ENCODE data around the gene OPRD1. TPM values are rescaled to one million over a fixed set of nuclear protein-coding genes. Genes with fewer than 3 reads are reported as not detected.
"Not testable (repeated sequence)": the region's sequence is repeated elsewhere in the genome, so short reads cannot be mapped to it uniquely, and the experiment has no call there.

The OPRD1 gene
- total RNA-seq, 1 donor, result not detected

GRCh38 chr1:28790377-28791035 is 21.5 kb upstream of the OPRD1 start:
- no peaks in the 10 kb centered on the region for H3K27me3 ChIP-seq (ENCODE audit: insufficient read depth, low read length)
- no peaks in the 10 kb centered on the region for H3K9me3 ChIP-seq (ENCODE audit: low read depth, low read length)
- no peak overlapping the region for H3K4me3 ChIP-seq (ENCODE audit: low read length)
- peaks cover 3% of the 10 kb centered on the region for H3K4me1 ChIP-seq (ENCODE audit: insufficient read depth, low read length)

GRCh38 chr1:28791929-28792328 is 20.0 kb upstream of the OPRD1 start:
- not testable (repeated sequence) for H3K4me3 ChIP-seq (ENCODE audit: low read length); H3K9me3 ChIP-seq (ENCODE audit: low read depth, low read length); H3K4me1 ChIP-seq (ENCODE audit: insufficient read depth, low read length); H3K27me3 ChIP-seq (ENCODE audit: insufficient read depth, low read length)

GRCh38 chr1:28792644-28793121 is 19.3 kb upstream of the OPRD1 start:
- H3K27me3 ChIP-seq (ENCODE audit: insufficient read depth, low read length), result no peaks in the 10 kb centered on the region
- no peaks in the 10 kb centered on the region for H3K9me3 ChIP-seq (ENCODE audit: low read depth, low read length)
- no peaks in the 10 kb centered on the region for H3K4me1 ChIP-seq (ENCODE audit: insufficient read depth, low read length)
- no peak overlapping the region for H3K4me3 ChIP-seq (ENCODE audit: low read length)

GRCh38 chr1:28794582-28794981 is 17.4 kb upstream of the OPRD1 start:
- H3K27me3 ChIP-seq (ENCODE audit: insufficient read depth, low read length); H3K4me3 ChIP-seq (ENCODE audit: low read length); H3K9me3 ChIP-seq (ENCODE audit: low read depth, low read length); H3K4me1 ChIP-seq (ENCODE audit: insufficient read depth, low read length): not testable (repeated sequence)

- Histone ChIP-seq H3K4me1 (ENCODE audit: insufficient read depth, low read length) (no peaks in the 10 kb centered on the region), H3K9me3 (ENCODE audit: low read depth, low read length) (no peaks in the 10 kb centered on the region), H3K27me3 (ENCODE audit: insufficient read depth, low read length) (no peaks in the 10 kb centered on the region), H3K4me3 (ENCODE audit: low read length) (no peak overlapping the region)
These were observed 15.4 kb upstream of the OPRD1 start for GRCh38 chr1:28796352-28797211.

- Histone ChIP-seq H3K4me3 (ENCODE audit: low read length) (no peak overlapping the region), H3K9me3 (ENCODE audit: low read depth, low read length) (no peaks in the 10 kb centered on the region), H3K27me3 (ENCODE audit: insufficient read depth, low read length) (no peaks in the 10 kb centered on the region), H3K4me1 (ENCODE audit: insufficient read depth, low read length) (no peaks in the 10 kb centered on the region)
These were observed 11.6 kb upstream of the OPRD1 start for GRCh38 chr1:28800324-28800723.

GRCh38 chr1:28801461-28801860 is 10.5 kb upstream of the OPRD1 start:
- H3K4me1 ChIP-seq (ENCODE audit: insufficient read depth, low read length), result no peaks in the 10 kb centered on the region
- H3K9me3 ChIP-seq (ENCODE audit: low read depth, low read length), result no peaks in the 10 kb centered on the region
- no peaks in the 10 kb centered on the region for H3K27me3 ChIP-seq (ENCODE audit: insufficient read depth, low read length)
- no peak overlapping the region for H3K4me3 ChIP-seq (ENCODE audit: low read length)

- no peaks in the 10 kb centered on the region for H3K4me1 ChIP-seq (ENCODE audit: insufficient read depth, low read length)
These were observed 8.9 kb upstream of the OPRD1 start for GRCh38 chr1:28803051-28803450.

GRCh38 chr1:28803662-28804061 is 8.3 kb upstream of the OPRD1 start:
- no peak overlapping the region for H3K4me3 ChIP-seq (ENCODE audit: low read length)
- no peaks in the 10 kb centered on the region for H3K4me1 ChIP-seq (ENCODE audit: insufficient read depth, low read length)
- H3K9me3 ChIP-seq (ENCODE audit: low read depth, low read length), result no peaks in the 10 kb centered on the region
- no peaks in the 10 kb centered on the region for H3K27me3 ChIP-seq (ENCODE audit: insufficient read depth, low read length)

More at GRCh38 chr1:28803051-28803450, 8.9 kb upstream of the OPRD1 start:
- Histone ChIP-seq H3K27me3 (ENCODE audit: insufficient read depth, low read length) (no peaks in the 10 kb centered on the region), H3K4me3 (ENCODE audit: low read length) (no peak overlapping the region), H3K9me3 (ENCODE audit: low read depth, low read length) (no peaks in the 10 kb centered on the region)

GRCh38 chr1:28804071-28804470 is 7.9 kb upstream of the OPRD1 start:
- Histone ChIP-seq H3K4me3 (ENCODE audit: low read length) (no peak overlapping the region), H3K4me1 (ENCODE audit: insufficient read depth, low read length) (no peaks in the 10 kb centered on the region), H3K9me3 (ENCODE audit: low read depth, low read length) (no peaks in the 10 kb centered on the region), H3K27me3 (ENCODE audit: insufficient read depth, low read length) (no peaks in the 10 kb centered on the region)

GRCh38 chr1:28807046-28807445 is 4.9 kb upstream of the OPRD1 start:
- H3K4me3 ChIP-seq (ENCODE audit: low read length), result no peak overlapping the region

GRCh38 chr1:28807986-28808385 is 4.0 kb upstream of the OPRD1 start:
- Histone ChIP-seq H3K9me3 (ENCODE audit: low read depth, low read length) (no peaks in the 10 kb centered on the region), H3K27me3 (ENCODE audit: insufficient read depth, low read length) (peaks cover 25% of the 10 kb centered on the region), H3K4me3 (ENCODE audit: low read length) (no peak overlapping the region), H3K4me1 (ENCODE audit: insufficient read depth, low read length) (no peaks in the 10 kb centered on the region)

More at GRCh38 chr1:28807046-28807445, 4.9 kb upstream of the OPRD1 start:
- no peaks in the 10 kb centered on the region for H3K4me1 ChIP-seq (ENCODE audit: insufficient read depth, low read length)
- peaks cover 17% of the 10 kb centered on the region for H3K27me3 ChIP-seq (ENCODE audit: insufficient read depth, low read length)
- H3K9me3 ChIP-seq (ENCODE audit: low read depth, low read length), result no peaks in the 10 kb centered on the region

- Histone ChIP-seq H3K27me3 (ENCODE audit: insufficient read depth, low read length) (peaks cover 33% of the 10 kb centered on the region), H3K4me3 (ENCODE audit: low read length) (no peak overlapping the region), H3K4me1 (ENCODE audit: insufficient read depth, low read length) (no peaks in the 10 kb centered on the region), H3K9me3 (ENCODE audit: low read depth, low read length) (no peaks in the 10 kb centered on the region)
These were observed 603 bp upstream of the OPRD1 start for GRCh38 chr1:28811369-28811765.

- no peaks in the 10 kb centered on the region for H3K4me1 ChIP-seq (ENCODE audit: insufficient read depth, low read length)
- H3K9me3 ChIP-seq (ENCODE audit: low read depth, low read length), result no peaks in the 10 kb centered on the region
- peaks cover 33% of the 10 kb centered on the region for H3K27me3 ChIP-seq (ENCODE audit: insufficient read depth, low read length)
- H3K4me3 ChIP-seq (ENCODE audit: low read length), result no peak overlapping the region
These were observed 899 bp downstream of the OPRD1 start for GRCh38 chr1:28812669-28813468.

- Histone ChIP-seq H3K9me3 (ENCODE audit: low read depth, low read length) (no peaks in the 10 kb centered on the region), H3K4me3 (ENCODE audit: low read length) (no peak overlapping the region), H3K4me1 (ENCODE audit: insufficient read depth, low read length) (no peaks in the 10 kb centered on the region), H3K27me3 (ENCODE audit: insufficient read depth, low read length) (peaks cover 33% of the 10 kb centered on the region)
These were observed 2.0 kb downstream of the OPRD1 start for GRCh38 chr1:28813931-28814465.

Measured in mononuclear cell (primary cell).